Dedifferentiated amniotic fluid mesenchymal stem cell (primary cell): ENCODE measurements around the gene IRS2.

ENCODE experiments used
- DNase-seq: peaks from one replicate; pipeline ENCODE4 v3.0.0-alpha.2; 2016; ENCODE audit errors: extremely low spot score

IRS2 gene

DNA sequence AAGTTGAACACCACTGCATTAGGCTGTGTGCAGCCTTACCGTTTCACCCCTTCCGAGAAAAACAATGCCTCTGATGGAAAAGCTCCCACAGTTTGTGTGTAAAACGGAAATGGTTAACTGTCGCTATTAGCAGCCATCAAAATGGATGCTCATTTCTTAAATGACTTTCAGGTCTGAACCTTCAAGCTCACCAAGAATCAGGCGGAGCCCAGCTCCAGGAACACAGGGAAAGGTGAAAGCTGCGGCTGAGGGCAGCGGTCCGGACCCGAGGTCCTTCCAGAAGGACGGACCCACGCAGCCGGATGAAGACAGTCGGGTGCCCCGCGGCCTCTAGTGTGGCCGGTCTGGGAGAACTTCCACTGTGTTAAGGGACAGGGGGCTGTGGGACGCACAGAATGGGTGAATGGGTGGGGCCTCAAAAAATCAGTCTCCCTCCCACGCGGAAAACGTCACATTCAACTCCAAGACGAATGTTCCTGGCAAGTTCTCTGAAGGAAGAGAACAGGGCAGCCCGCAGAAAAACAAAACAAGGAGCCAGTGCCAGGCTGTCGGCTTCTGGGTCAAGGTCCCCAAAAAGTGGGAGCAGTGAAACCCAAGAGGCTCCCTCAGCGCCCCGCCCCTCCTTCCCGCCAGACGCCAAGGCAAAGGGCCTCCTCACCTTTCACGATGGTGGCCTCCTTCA, 4.9 kb downstream of the IRS2 start:
- DNase-seq = no peak

DNA sequence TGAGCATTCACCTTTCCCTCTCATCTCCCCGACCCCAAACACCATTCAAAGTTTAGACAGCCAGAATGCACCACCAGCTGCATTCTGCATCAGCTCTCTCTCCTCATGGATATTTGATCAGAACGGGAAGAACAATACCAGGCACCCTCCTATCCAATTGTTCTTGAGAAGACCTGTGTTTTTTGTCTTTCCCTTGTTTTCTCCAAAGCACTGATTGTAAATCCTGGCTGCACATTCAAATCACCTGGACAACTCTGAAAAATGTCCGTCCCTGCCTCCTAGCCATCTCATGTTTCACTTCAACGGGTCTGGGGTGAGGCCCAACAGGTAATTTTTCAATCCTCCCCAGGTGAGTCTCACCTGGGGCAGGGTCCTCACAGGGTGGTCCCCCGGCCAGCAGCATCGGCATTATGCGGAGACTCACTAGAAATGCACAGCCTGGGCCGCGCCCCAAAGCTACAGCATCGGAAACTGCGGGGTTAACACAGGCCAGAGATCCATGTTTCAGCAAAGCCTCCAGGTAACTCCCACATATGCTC, 5.5 kb downstream of the IRS2 start:
- no peak for DNase-seq

GRCh38 chr13:109779876-109780510, 6.4 kb downstream of the IRS2 start:
- DNase-seq = no peak

DNA sequence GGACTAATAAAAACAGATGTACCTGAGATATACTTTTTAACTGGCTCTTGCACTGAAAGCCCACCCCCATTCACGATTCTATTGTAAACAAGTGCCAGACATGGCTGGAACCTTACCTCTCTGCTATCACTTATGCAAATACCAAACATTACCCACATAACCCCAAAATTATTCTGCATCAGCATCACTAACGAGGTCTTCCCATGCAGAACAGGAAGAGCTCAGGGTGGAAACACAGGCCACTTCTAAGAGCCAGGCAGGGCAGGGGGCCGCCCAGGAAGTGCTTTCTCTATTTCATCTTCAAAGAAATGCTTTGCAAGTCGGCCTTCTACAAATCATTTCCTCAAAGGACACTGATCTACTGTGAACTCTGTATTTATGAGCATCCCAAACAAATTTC, 7.3 kb downstream of the IRS2 start:
- DNase-seq = no peak

- DNase-seq = no peak
Observed at GRCh38 chr13:109778102-109778542, 8.3 kb downstream of the IRS2 start.

- no peak for DNase-seq
Observed at GRCh38 chr13:109776575-109776974, 9.8 kb downstream of the IRS2 start.

GRCh38 chr13:109773786-109774185, 12.6 kb downstream of the IRS2 start:
- DNase-seq = no peak

- no peak for DNase-seq
Observed at GRCh38 chr13:109773276-109773675, 13.1 kb downstream of the IRS2 start.

DNA sequence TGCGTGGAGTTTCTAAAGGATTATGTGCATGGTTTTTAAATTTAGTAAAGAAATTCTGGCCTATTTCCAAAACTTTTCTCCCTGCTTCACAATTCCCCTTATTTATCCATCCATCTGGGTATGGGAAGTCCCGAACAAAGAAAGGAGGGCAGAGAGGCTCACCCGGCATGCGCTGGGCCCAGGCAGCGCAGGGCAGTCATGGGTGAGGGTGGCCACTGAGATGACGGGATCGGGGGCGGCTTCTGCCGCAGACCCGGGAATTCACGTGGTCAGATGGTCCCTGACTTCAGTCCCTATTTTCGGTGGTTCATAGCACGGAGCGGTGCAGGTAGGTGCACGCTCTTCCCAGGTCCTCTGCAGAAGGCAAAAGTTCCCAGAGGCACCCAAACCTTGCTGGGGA, 14.5 kb downstream of the IRS2 start:
- DNase-seq = no peak

GRCh38 chr13:109770436-109770835, 15.9 kb downstream of the IRS2 start:
- no peak for DNase-seq

GRCh38 chr13:109769921-109770320, 16.5 kb downstream of the IRS2 start:
- DNase-seq = no peak

DNA sequence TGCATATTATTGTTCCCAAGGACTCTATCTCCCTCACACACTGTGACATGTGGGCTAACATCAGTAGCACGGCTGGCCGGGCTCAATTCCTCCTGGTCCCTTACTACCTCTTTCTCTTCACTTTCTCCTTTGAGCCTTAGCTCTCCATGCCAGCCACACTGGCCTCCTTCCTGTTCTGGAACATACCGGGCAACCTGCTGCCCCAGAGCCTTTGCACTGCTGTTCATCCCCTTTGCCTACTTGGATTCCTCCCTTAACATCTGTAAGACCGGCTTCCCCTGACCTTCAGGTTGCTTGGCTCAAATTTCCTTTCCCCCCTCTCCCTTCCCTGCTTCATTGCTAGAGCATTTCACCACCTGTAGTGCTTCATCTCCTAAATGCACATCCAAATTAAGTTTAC, 17.1 kb downstream of the IRS2 start:
- DNase-seq = no peak

GRCh38 chr13:109768616-109769015, 17.8 kb downstream of the IRS2 start:
- DNase-seq = no peak

DNA sequence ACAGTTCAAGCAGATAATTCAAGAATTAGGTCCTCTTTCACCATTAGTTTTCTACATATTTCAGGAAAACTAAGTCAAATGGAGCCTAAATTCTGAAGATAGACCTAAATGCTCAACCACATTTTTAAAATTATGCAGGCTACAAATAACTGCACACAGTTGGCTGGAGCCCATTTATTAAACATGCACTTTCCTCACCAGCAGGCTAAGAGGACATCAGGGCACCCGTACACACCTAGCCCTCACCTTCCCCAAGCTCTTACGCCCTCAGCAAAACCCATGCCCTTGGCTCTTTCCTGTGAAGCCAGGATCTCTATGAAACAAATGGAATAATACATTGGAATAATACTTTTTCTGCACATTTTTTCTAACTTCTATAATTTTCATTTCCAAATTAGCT, 18.2 kb downstream of the IRS2 start:
- DNase-seq = no peak

- no peak for DNase-seq
Observed at GRCh38 chr13:109767023-109767422, 19.4 kb downstream of the IRS2 start.

GRCh38 chr13:109764470-109765291, 21.7 kb downstream of the IRS2 start:
- DNase-seq = no peak

DNA sequence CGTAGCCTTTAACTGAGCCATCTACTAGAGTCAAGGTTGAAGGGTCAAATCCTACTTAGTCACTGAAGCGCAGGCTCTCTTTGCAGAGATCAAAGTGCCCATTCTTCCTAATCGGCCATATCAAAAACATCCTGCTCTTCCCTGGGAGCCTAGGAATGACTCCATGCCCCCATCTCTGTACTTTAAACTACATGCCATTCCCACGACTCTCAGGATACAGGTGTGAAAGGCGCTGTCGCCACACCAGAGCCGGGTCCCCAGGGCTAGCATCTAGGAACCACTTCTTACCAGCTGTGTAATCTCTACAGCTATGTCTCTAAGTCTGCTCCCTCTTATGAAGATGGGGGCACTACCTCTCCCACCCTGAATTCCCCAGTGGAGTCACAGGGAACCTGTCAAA, 22.3 kb downstream of the IRS2 start:
- no peak for DNase-seq

GRCh38 chr13:109762791-109763190, 23.6 kb downstream of the IRS2 start:
- DNase-seq = no peak

DNA sequence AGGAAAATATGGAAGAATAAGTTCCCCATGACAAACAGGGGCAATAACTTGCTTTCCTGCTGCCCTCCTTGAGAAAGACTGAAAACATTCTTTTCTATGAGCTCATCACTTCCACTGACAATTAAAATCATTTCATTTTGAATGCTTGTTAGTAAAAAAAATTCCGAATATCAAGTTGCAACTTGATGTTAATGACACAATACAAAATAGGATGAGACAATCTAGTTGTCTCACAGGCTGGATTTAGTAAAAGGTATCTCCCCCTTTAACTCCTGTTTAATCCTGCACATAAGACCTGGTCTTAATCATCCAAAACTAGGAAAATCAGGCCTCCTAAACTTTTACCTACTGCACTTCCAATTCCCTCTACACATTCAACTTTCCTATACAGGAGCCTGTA, 24.7 kb downstream of the IRS2 start:
- no peak for DNase-seq

DNA sequence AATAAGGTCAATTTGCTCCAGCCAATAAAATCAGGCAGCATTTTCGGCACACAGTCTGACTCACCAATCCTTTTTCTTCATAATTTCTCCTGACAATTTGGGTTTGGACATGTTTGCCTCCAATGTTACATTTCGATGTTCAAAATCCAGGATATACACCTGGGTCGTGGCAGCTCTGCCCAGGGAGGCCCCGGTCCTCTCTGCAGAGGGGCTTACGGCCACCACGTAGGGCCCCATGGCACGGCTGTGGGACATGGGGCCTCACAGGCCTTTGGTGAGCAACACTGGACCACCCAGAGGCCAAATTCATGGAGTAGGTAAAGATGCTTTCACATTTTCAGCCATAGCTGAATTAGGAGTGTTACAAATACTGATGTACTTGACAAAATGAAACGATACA, 25.4 kb downstream of the IRS2 start:
- DNase-seq = no peak

GRCh38 chr13:109760402-109760801, 26.0 kb downstream of the IRS2 start:
- no peak for DNase-seq

DNA sequence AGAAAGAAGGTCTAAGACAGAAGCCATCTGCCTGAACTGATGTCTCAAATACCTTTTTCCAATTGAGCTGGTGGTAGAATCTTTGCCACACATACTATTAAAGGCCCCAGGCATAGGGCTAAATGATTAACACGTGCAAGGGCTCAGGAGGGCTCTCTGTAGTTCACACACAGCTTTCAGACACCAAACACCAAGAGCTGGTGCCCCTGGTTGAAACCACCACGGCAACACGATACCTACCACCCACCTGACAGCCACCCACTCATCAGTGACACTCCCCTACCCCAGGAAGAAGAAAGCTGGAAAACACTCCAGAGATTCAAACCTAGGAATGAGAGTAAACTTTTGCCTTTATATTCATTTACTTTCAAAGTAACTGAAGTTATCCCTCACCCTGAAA, 26.8 kb downstream of the IRS2 start:
- no peak for DNase-seq
